Loucy (cell line): ENCODE results near the gene CPZ.

Source experiments
- H2AFZ ChIP-seq: fragments of 200-600 bp; sonication (generic); 2 replicates; pipeline ENCODE4 v1.6.0; 2016; ENCODE audit warnings: antibody characterized with exemption, mild to moderate bottlenecking, low read length, moderate library complexity
- H3F3A ChIP-seq: fragments of 200-600 bp; 2 replicates; pipeline ENCODE4 v1.6.0; 2016; ENCODE audit warnings: antibody characterized with exemption, low read depth, mild to moderate bottlenecking
- H3K27me3 ChIP-seq: fragments of 200-600 bp; sonication (generic); 2 replicates; pipeline ENCODE4 v1.6.1; 2014; ENCODE audit warnings: low read length, mild to moderate bottlenecking; ENCODE audit not compliant: insufficient read depth, poor library complexity, severe bottlenecking
- H3K36me3 ChIP-seq: fragments of 200-600 bp; sonication (generic); 2 replicates; pipeline ENCODE4 v1.6.1; 2016; ENCODE audit warnings: low read length; ENCODE audit not compliant: insufficient read depth
- H3K4me1 ChIP-seq: fragments of 200-600 bp; sonication (generic); 2 replicates; pipeline ENCODE4 v1.5.1; 2014; ENCODE audit warnings: low read length, mild to moderate bottlenecking; ENCODE audit not compliant: insufficient read depth, poor library complexity, severe bottlenecking
- H3K4me2 ChIP-seq: fragments of 200-600 bp; sonication (generic); 2 replicates; pipeline ENCODE4 v1.6.0; 2014; ENCODE audit warnings: antibody characterized with exemption, low read length, low read depth, mild to moderate bottlenecking; ENCODE audit not compliant: poor library complexity, severe bottlenecking
- H3K4me3 ChIP-seq: fragments of 200-600 bp; sonication (generic); 2 replicates; pipeline ENCODE4 v1.5.1; 2014; ENCODE audit warnings: low read length, mild to moderate bottlenecking, mixed read lengths; ENCODE audit not compliant: poor library complexity, severe bottlenecking
- H3K79me2 ChIP-seq: fragments of 200-600 bp; sonication (generic); 2 replicates; pipeline ENCODE4 v1.6.1; 2014; ENCODE audit warnings: low read length; ENCODE audit not compliant: insufficient read depth
- H3K9ac ChIP-seq: fragments of 200-600 bp; sonication (generic); 2 replicates; pipeline ENCODE4 v1.6.0; 2014; ENCODE audit warnings: mild to moderate bottlenecking, low read depth, low read length, moderate library complexity; ENCODE audit not compliant: poor library complexity, severe bottlenecking
- H3K9me2 ChIP-seq: fragments of 200-600 bp; sonication (generic); replicated peaks from 2 replicates; pipeline ENCODE4 v1.6.1; 2016; ENCODE audit warnings: low read depth, low read length, mixed read lengths
- H3K9me3 ChIP-seq: fragments of 200-600 bp; sonication (generic); 2 replicates; pipeline ENCODE4 v1.6.1; 2014; ENCODE audit warnings: mild to moderate bottlenecking, antibody characterized with exemption, low read length, low read depth; ENCODE audit not compliant: insufficient read depth
- H4K20me1 ChIP-seq: fragments of 200-600 bp; sonication (generic); 2 replicates; pipeline ENCODE4 v1.6.0; 2014; ENCODE audit warnings: antibody characterized with exemption, low read length, mild to moderate bottlenecking; ENCODE audit not compliant: insufficient read depth, poor library complexity, severe bottlenecking
- EZH2phosphoT487 ChIP-seq: fragments of 200-600 bp; IDR thresholded peaks from 2 replicates; pipeline ENCODE4 v1.6.1; 2018; ENCODE audit warnings: antibody characterized with exemption, mild to moderate bottlenecking, moderate library complexity, borderline replicate concordance
- TF ChIP-seq, protein P1 (sequence below): fragments of 200-600 bp; sonication (generic); conservative IDR thresholded peaks from 2 replicates; pipeline ENCODE4 v1.5.1; 2014; ENCODE audit warnings: mild to moderate bottlenecking, antibody characterized with exemption, low read length

CPZ gene

DNA sequence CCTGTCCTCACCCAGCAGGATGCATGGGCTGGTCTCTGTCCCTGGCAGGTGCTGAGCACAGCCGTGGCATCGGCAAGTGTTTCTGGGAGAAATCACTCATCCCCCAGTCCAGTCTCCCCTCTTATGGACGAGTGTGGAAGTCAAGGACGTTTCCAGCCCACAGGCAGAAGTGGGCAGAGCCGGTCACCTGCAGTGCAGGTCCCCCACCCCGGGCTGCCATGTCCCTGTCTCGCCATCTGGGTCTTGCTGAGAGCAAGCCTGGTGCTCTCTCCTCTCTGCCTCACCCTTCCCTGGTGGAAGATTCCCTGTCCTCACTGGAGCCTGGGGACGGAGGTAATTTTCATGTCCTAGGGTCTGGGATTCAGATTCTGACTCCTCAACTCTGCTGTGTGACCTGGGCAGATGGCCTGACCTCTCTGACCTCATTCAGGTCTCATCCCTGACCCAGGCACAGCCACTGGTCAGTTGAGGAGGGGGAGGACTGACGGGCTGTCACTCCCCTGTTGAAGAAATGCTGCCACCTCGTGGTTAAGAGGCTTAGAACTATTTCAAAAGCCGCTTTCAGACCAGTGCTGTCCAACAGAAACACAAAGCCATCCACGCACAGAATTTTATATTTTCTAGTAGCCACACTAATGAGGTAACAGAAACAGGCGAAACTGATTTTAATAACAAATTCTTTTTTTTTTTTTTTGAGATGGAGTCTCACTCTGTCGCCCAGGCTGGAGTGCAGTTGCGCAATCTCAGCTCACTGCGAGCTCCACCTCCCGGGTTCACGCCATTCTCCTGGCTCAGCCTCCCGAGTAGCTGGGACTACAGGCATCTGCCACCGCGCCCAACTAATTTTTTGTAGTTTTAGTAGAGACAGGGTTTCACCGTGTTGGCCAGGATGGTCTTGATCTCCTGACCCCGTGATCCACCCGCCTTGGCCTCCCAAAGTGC, 1.8 kb downstream of the CPZ start:
- no peaks in the 10 kb centered on the region for H3K27me3 ChIP-seq
- H3K4me1 ChIP-seq = no peaks in the 10 kb centered on the region
- no peak overlapping the region for H3K4me3 ChIP-seq
- H3K9me2 ChIP-seq = no peaks in the 10 kb centered on the region
- H3K9ac ChIP-seq = no peak overlapping the region
- no peaks in the 10 kb centered on the region for H3K36me3 ChIP-seq
- no peak overlapping the region for H3K4me2 ChIP-seq
- no peak for TF ChIP-seq EZH2phosphoT487
- TF ChIP-seq, protein P1, sequence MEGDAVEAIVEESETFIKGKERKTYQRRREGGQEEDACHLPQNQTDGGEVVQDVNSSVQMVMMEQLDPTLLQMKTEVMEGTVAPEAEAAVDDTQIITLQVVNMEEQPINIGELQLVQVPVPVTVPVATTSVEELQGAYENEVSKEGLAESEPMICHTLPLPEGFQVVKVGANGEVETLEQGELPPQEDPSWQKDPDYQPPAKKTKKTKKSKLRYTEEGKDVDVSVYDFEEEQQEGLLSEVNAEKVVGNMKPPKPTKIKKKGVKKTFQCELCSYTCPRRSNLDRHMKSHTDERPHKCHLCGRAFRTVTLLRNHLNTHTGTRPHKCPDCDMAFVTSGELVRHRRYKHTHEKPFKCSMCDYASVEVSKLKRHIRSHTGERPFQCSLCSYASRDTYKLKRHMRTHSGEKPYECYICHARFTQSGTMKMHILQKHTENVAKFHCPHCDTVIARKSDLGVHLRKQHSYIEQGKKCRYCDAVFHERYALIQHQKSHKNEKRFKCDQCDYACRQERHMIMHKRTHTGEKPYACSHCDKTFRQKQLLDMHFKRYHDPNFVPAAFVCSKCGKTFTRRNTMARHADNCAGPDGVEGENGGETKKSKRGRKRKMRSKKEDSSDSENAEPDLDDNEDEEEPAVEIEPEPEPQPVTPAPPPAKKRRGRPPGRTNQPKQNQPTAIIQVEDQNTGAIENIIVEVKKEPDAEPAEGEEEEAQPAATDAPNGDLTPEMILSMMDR = peak; percentile 39
- H4K20me1 ChIP-seq = no peaks in the 10 kb centered on the region
- no peak overlapping the region for H2AFZ ChIP-seq
- no peaks in the 10 kb centered on the region for H3F3A ChIP-seq
- no peaks in the 10 kb centered on the region for H3K79me2 ChIP-seq
- peaks cover 2% of the 10 kb centered on the region; the same call in 1 of the 2 replicates for H3K9me3 ChIP-seq

DNA sequence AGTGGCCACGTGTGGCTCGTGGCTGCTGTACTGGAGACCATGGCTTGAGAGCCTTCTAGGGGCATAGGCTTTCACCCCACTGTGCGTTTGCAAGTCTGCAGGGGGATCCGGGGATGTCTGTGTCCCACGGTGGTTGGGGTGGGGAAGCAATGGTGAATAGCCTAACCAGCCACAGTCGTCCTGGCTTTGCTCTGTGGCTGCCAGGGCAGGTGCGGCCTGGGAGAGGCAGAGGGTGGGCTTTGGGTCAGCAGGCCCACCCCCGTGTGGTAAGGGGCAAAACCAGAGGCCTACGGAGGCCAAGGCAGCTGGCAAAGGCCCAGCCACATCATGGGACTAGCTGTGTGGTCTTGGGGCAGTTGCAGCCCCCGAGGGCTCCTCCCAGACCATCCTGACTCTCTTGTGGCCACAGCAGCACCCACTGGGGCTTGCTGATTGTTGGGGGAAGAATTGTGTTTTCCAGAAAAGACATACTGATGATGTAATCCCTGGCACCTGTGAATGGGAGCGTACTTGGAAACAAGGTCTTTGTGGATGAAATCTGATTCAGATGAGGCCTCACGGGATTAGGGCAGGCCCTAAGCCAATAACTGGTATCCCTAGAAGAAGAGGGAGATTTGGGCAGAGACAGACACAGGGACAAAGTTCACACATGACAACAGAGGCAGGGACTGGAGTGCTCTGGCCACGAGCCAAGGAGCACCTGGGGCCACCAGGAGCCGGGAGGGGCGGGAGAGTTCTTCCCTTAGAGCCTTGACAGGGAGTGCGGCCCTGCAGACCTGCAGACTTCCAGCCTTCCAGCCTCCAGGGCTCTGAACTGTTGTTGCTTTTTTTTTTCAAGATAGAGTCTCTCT, 2.9 kb downstream of the CPZ start:
- Histone ChIP-seq H4K20me1 (no peaks in the 10 kb centered on the region), H3K36me3 (no peaks in the 10 kb centered on the region), H3K9ac (no peak overlapping the region), H3K4me3 (no peak overlapping the region), H3K9me2 (no peaks in the 10 kb centered on the region), H2AFZ (no peak overlapping the region), H3K79me2 (no peaks in the 10 kb centered on the region), H3K9me3 (peaks cover 2% of the 10 kb centered on the region; the same call in 1 of the 2 replicates), H3K27me3 (no peaks in the 10 kb centered on the region), H3K4me2 (no peak overlapping the region), H3K4me1 (no peaks in the 10 kb centered on the region), H3F3A (no peaks in the 10 kb centered on the region)
- TF ChIP-seq, protein P1 = no peak
- no peak for TF ChIP-seq EZH2phosphoT487

DNA sequence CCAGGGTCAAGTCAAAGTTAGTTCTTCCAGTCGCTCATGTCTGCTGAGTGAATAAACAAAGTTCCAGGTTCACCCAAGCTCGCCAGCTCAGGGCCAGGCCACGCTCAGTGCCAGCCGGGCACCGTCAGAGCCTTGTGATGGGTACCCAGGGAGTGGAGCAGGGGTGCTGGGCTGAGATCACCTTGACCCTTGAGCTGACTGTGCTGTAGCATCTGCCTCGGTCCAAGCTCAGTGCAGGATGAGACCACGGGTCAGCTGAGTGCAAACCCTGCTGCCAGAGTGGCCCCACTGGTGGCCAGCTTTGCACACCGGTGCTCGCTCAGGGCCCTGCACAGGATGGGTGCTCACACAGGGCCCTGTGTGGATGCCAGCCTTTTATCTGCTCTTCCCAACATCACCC, 4.3 kb downstream of the CPZ start:
- H3K9ac ChIP-seq = no peak overlapping the region
- H3K4me2 ChIP-seq = no peak overlapping the region
- H3F3A ChIP-seq = no peaks in the 10 kb centered on the region
- no peaks in the 10 kb centered on the region for H3K9me2 ChIP-seq
- H3K4me1 ChIP-seq = no peaks in the 10 kb centered on the region
- H3K9me3 ChIP-seq = no peaks in the 10 kb centered on the region; the same call in 1 of the 2 replicates
- H4K20me1 ChIP-seq = no peaks in the 10 kb centered on the region
- no peaks in the 10 kb centered on the region for H3K36me3 ChIP-seq
- TF ChIP-seq, protein P1 = no peak
- TF ChIP-seq EZH2phosphoT487 = no peak
- no peak overlapping the region for H2AFZ ChIP-seq
- no peak overlapping the region for H3K4me3 ChIP-seq
- H3K27me3 ChIP-seq = no peaks in the 10 kb centered on the region
- no peaks in the 10 kb centered on the region for H3K79me2 ChIP-seq
